Lung (tissue), 12 donors: ENCODE results near the gene GOLGA3. TPM values are rescaled to one million over a fixed set of nuclear protein-coding genes. Genes with fewer than 3 reads are reported as not detected.

Source experiments
- ATAC-seq: fragments of 200-7000 bp; cut with Tn5 transposase; one replicate; pipeline ENCODE4 v1.9.1; 2020; ENCODE audit warnings: moderate number of reproducible peaks; ENCODE audit not compliant: insufficient read depth, low FRiP score
- DNase-seq, 3 donors: peaks; one replicate each; pipeline ENCODE4 v3.0.0-alpha.2; 2013 to 2017
- H3K27ac ChIP-seq, 2 donors: one replicate each; pipeline ENCODE4 v1.5.1; 2013; ENCODE audit warnings: mild to moderate bottlenecking in 2 of 2, moderate library complexity in 2 of 2, control low read depth in 1 of 2, inconsistent platforms in 1 of 2, low read depth in 1 of 2, low read length in 1 of 2
- H3K27me3 ChIP-seq, 3 donors: one replicate each; pipeline ENCODE4 v1.5.1; 2013; ENCODE audit warnings: low read length in 2 of 3; ENCODE audit not compliant: control insufficient read depth in 3 of 3, insufficient read depth in 3 of 3
- H3K36me3 ChIP-seq, 4 donors: one replicate each; pipeline ENCODE4 v1.5.1; 2013; ENCODE audit warnings: low read length in 4 of 4, mild to moderate bottlenecking in 1 of 4, moderate library complexity in 1 of 4; ENCODE audit not compliant: control insufficient read depth in 4 of 4, insufficient read depth in 4 of 4
- H3K4me1 ChIP-seq, 5 donors: one replicate each; pipeline ENCODE4 v1.5.1; 2013; ENCODE audit warnings: low read length in 5 of 5, mild to moderate bottlenecking in 2 of 5, moderate library complexity in 1 of 5; ENCODE audit not compliant: control insufficient read depth in 5 of 5, insufficient read depth in 5 of 5
- H3K4me3 ChIP-seq: one replicate; pipeline ENCODE4 v1.5.1; 2013; ENCODE audit warnings: mild to moderate bottlenecking, control low read depth, moderate library complexity
- H3K9ac ChIP-seq, 2 donors: one replicate each; pipeline ENCODE4 v1.5.1; 2013; ENCODE audit warnings: low read length in 2 of 2, control low read depth in 1 of 2; ENCODE audit not compliant: insufficient read depth in 1 of 2
- H3K9me3 ChIP-seq, 4 donors: one replicate each; pipeline ENCODE4 v1.5.1; 2013; ENCODE audit warnings: low read length in 3 of 4, mild to moderate bottlenecking in 1 of 4, moderate library complexity in 1 of 4; ENCODE audit not compliant: control insufficient read depth in 4 of 4, insufficient read depth in 3 of 4
- WGBS, 2 donors: extraction: QIAGEN DNeasy Blood & Tissue Kit; methylation state at CpG; one replicate each; pipeline ENCODE4 v1.1.7; 2013; 5-methylcytosine and 5-hydroxymethylcytosine counted together
- polyA plus RNA-seq, 2 donors: library from polyadenylated mRNA; stranded (reverse); fragments of 200-250 nt; gene quantifications; one replicate each; pipeline ENCODE4 v1.2.1, GENCODE V29; 2013
- total RNA-seq, 2 donors: library from RNA; depleted of rRNA in 1 of 2; stranded (reverse); fragments of >200 nt in 1 of 2; gene quantifications; one replicate each; pipeline ENCODE4 v1.2.1, GENCODE V29; 2014 to 2021
- TF ChIP-seq, protein P1 (sequence below): IDR thresholded peaks from 2 replicates; pipeline ENCODE4 v1.5.1; 2012; ENCODE audit warnings: mild to moderate bottlenecking; ENCODE audit errors: control extremely low read depth, extremely low read depth
- donor health status: control.
- donor health status: control.
- donor health status: Bipolar disorder and iron deficiency.
- donor health status: healthy.
- donor health status: DM: yes; HTN: yes; CAD: no.

GOLGA3 gene
- total and polyA plus RNA-seq, 4 donors = 17.5 to 81.1 (median 35.7) TPM

DNA sequence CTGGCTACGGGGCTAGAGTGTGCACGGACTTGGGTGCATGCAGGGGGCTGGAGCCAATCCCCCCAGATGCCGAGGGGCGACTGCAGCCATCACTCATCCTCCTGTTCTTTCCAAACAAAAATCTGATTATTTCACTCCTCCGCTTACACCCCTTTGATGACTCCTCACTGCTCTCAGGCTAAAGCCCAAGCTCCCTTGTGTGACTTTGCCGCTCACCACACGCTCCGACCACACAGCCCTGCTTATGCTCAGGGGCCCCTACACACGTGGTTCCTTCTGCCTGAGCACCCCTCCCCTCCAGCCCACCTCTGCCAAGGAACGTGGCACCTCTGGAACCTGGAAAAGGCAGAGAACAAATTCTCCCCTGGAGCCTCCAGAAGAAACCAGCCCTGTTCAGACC, 45.1 kb upstream of the GOLGA3 start:
- Histone ChIP-seq H3K9ac (no peak overlapping the region), H3K27ac (no peak overlapping the region), H3K9me3 (peaks cover 0 to 3% (median 0%) of the 10 kb centered on the region in 4 donors), H3K27me3 (no peaks in the 10 kb centered on the region), H3K4me3 (no peak overlapping the region), H3K36me3 (peaks cover 14 to 52% (median 17%) of the 10 kb centered on the region in 4 donors), H3K4me1 (no peaks in the 10 kb centered on the region)
- TF ChIP-seq, protein P1, sequence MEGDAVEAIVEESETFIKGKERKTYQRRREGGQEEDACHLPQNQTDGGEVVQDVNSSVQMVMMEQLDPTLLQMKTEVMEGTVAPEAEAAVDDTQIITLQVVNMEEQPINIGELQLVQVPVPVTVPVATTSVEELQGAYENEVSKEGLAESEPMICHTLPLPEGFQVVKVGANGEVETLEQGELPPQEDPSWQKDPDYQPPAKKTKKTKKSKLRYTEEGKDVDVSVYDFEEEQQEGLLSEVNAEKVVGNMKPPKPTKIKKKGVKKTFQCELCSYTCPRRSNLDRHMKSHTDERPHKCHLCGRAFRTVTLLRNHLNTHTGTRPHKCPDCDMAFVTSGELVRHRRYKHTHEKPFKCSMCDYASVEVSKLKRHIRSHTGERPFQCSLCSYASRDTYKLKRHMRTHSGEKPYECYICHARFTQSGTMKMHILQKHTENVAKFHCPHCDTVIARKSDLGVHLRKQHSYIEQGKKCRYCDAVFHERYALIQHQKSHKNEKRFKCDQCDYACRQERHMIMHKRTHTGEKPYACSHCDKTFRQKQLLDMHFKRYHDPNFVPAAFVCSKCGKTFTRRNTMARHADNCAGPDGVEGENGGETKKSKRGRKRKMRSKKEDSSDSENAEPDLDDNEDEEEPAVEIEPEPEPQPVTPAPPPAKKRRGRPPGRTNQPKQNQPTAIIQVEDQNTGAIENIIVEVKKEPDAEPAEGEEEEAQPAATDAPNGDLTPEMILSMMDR = no peak
- WGBS, 2 donors = 93 to 97% methylated on average over 10 of the region's 10 CpGs
- no peak for ATAC-seq
- DNase-seq = no peak

DNA sequence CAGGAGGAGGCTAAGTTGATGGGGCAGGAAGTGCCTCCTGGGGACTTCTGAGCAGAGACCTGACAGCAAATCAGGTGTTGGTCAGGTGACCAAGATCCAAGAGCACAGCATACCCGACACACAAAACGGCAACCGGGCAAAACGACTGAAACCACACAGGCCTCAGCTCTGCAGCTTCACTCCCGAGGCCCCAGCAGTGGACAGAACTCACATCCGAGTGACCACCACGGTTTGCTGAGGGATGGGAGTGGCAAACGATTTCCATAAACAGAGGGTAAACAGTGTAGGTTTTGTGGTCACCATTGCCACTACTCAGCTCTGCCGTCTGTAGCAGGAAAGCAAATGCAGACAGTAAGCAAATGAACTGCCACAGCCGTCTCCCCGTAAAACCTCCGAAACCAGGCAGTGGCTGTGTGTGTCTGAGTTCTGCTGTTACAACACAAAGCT, 44.3 kb upstream of the GOLGA3 start:
- no peaks in the 10 kb centered on the region for H3K27me3 ChIP-seq
- H3K9me3 ChIP-seq = peaks cover 0 to 3% (median 0%) of the 10 kb centered on the region in 4 donors
- H3K27ac ChIP-seq = no peak overlapping the region
- H3K4me3 ChIP-seq = no peak overlapping the region
- H3K4me1 ChIP-seq = no peaks in the 10 kb centered on the region
- ATAC-seq = no peak
- TF ChIP-seq, protein P1 = no peak
- H3K9ac ChIP-seq = no peak overlapping the region
- 85 to 89% methylated on average over 12 of the region's 12 CpGs for WGBS, 2 donors
- no peak for DNase-seq
- peaks cover 14 to 54% (median 17%) of the 10 kb centered on the region in 4 donors for H3K36me3 ChIP-seq

DNA sequence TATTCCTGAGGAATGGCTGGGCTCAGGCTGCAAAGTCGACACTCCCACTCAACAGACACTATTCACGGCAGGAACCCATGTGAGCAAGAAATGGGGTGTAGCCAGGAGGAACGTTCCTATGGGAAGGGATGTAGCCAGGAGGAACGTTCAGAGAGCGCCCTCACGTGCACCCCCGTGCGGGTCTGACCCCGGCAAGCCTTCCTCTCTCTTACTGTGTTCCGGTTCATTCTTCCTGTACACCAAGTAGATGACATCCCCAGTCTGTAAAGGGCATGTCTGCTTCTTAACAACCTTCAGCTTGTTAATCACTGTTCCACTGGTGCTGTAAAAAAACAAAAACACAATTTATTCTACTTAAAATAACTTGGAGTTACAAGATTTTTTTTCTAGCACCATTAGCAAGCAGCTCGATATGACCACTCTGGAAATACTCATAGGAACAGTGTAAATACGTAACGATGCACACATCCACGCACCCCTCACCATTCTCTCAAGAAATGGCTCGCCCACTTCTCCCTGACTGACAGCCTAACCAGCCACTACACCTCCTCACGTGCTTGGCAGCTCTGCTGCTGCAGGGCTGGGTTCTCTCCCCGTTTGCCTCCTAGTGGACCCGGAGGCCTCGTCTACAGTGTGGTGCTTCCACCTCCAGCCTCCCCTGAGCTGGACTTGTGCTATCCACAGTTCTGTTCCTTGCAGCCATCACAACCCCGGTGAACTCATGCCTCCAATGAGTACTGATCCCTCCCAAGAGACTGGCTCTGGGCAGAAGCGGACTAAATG, 43.6 kb upstream of the GOLGA3 start:
- TF ChIP-seq, protein P1 = no peak
- Histone ChIP-seq H3K4me3 (no peak overlapping the region), H3K36me3 (peaks cover 17 to 58% (median 19%) of the 10 kb centered on the region in 4 donors), H3K27ac (no peak overlapping the region), H3K27me3 (no peaks in the 10 kb centered on the region), H3K4me1 (no peaks in the 10 kb centered on the region), H3K9me3 (peaks cover 0 to 3% (median 0%) of the 10 kb centered on the region in 4 donors), H3K9ac (no peak overlapping the region)
- 95% methylated on average over 21 of the region's 21 CpGs for WGBS, 2 donors
- ATAC-seq (no peak), DNase-seq (no peak)
